Activated naive CD4-positive, alpha-beta T cell treated with anti-CD3 and anti-CD28 coated beads, Interleukin-2, amount 50 U/mL, for 24 hours (primary cell): ENCODE measurements around the gene BRIX1.
A peak's percentile ranks its signal among the peaks of the same experiment; 100 is the strongest.
"Not testable (repeated sequence)": the region's sequence is repeated elsewhere in the genome, so short reads cannot be mapped to it uniquely, and the experiment has no call there.

ENCODE experiments used
- H3K27ac Mint-ChIP-seq: one replicate; pipeline ENCODE4 v1.8.0; 2021; ENCODE audit warnings: mild to moderate bottlenecking, mixed read lengths
- H3K27me3 Mint-ChIP-seq: one replicate; pipeline ENCODE4 v1.8.0; 2021; ENCODE audit warnings: mixed read lengths
- H3K36me3 Mint-ChIP-seq: one replicate; pipeline ENCODE4 v1.8.0; 2021; ENCODE audit warnings: mixed read lengths
- H3K4me1 Mint-ChIP-seq: one replicate; pipeline ENCODE4 v1.8.0; 2021; ENCODE audit warnings: mixed read lengths
- H3K4me3 Mint-ChIP-seq: one replicate; pipeline ENCODE4 v1.8.0; 2021; ENCODE audit warnings: mild to moderate bottlenecking, mixed read lengths
- H3K9me3 Mint-ChIP-seq: one replicate; pipeline ENCODE4 v1.8.0; 2021; ENCODE audit warnings: mixed read lengths

Gene BRIX1

DNA sequence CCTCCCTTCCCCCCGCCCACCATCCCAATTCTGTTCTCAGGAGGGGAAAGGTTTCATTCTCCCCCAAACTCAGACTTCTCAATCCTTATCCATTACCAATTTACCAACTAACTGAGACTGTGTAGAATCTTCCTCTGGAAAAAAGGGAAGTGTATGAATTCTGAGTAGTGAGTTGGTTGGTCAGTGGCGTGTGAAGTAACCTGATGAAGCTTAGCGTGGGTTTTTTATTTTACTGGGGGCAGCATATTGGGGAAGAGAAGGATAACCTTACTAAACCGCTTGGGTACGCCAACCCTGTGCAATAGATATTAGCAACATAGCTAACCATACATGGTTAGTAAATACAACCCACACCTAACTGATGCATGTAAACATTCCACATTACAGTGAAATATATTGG is 12.8 kb downstream of the BRIX1 start:
- Mint-ChIP-seq H3K4me1 (peaks cover 38% of the 10 kb centered on the region), H3K36me3 (peaks cover 19% of the 10 kb centered on the region), H3K4me3 (peak overlapping the region; percentile 19), H3K27me3 (no peaks in the 10 kb centered on the region), H3K9me3 (no peaks in the 10 kb centered on the region), H3K27ac (no peak overlapping the region)

DNA sequence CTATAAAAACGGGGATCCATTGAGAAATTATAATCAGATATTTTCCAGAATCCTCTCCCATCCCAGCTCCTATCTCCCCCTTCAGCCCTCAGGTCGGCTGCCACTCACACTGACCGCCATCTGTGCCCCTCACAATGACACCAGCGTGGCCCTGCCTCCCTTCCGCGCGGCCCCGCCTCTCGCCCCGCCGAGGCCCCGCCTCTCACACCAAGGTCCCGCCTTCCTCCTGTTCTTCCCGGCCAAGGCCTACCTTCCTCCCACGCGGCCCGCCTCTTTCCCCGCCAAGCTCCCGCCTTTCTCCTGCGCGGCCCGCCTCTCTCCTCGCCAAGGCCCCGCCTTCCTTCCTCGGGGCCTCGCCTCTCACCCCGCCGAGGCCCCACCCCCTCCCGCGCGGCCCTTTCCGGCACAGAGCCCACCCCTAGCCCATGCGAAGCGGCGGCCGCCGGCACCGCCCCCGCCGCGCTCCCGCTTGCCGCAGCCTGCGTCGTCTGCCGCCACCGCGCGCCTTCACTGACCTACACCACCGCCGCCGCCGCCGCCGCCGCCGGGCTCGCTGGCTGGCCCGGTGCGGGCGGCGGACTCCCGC is 13.7 kb downstream of the BRIX1 start, which contains the start of gene DNAJC21:
Gene DNAJC21 (plus strand): TSS at position 426 of the 586 bp plus-strand sequence. CDS start 261 bp downstream, outside the sequence.
- Mint-ChIP-seq H3K27me3 (no peaks in the 10 kb centered on the region), H3K9me3 (no peaks in the 10 kb centered on the region), H3K27ac (peak within 1 kb of the TSS; percentile 98), H3K4me3 (peak within 1 kb of the TSS; percentile 98), H3K4me1 (peaks cover 36% of the 10 kb centered on the region), H3K36me3 (peaks cover 18% of the 10 kb centered on the region)

DNA sequence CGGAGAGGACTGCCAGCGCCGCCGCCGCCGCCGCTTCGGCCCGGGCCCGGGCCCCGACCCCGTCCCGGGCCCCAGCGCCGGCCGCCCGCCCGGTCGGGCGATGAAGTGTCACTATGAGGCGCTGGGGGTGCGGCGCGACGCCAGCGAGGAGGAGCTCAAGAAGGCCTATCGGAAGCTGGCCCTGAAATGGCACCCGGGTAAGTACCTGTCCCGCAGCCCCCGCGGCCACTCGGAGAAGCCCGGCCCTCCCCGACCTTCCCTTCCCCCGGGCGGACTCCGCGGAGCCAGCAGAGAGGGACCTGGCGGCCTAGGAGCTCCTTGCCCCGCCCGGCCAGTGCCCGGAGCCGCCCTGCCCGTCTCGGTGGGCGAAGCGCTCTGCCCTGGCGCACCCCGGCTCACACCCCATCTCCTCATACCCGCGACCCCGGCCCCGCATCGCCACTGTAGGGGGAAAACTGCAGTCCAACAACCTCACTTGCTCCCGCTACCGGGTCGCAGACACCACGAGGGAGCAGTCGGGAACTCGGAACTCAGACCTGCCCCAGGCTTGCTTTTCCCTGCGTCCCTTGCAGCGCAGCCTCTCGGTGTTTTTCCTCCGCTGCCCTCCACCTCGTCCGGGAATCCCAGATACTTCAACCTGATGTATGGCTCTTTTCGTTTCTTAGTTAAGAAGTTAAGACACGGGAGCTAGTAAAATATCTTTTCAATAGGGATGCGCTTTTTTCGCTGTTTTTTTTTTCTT is 14.4 kb downstream of the BRIX1 start:
- peaks cover 16% of the 10 kb centered on the region for H3K36me3 Mint-ChIP-seq
- H3K4me3 Mint-ChIP-seq = peak overlapping the region; percentile 98
- no peaks in the 10 kb centered on the region for H3K9me3 Mint-ChIP-seq
- H3K27ac Mint-ChIP-seq = peak overlapping the region; percentile 98
- peaks cover 34% of the 10 kb centered on the region for H3K4me1 Mint-ChIP-seq
- no peaks in the 10 kb centered on the region for H3K27me3 Mint-ChIP-seq

DNA sequence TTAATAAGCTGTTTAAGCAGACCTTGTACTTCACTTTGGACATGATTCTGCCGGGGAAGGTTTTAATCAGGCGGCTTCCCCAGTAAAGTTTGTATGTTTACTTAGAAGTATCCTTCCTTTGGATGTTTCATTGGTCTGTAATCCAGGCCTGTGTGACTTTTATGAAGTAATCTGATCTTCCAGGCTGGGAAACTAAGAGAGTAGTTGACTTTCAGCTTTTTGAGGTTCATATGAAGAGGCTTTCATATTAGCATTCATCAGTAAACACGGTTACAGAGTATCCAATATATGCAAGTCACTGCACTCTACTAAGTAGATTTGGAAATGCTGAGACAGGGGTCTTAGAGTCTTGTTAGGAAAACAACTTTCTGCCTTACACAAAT is 14.9 kb downstream of the BRIX1 start:
- H3K4me3 Mint-ChIP-seq = peak overlapping the region; percentile 98
- no peaks in the 10 kb centered on the region for H3K9me3 Mint-ChIP-seq
- H3K27me3 Mint-ChIP-seq = no peaks in the 10 kb centered on the region
- peak overlapping the region; percentile 98 for H3K27ac Mint-ChIP-seq
- peaks cover 14% of the 10 kb centered on the region for H3K36me3 Mint-ChIP-seq
- peaks cover 33% of the 10 kb centered on the region for H3K4me1 Mint-ChIP-seq

DNA sequence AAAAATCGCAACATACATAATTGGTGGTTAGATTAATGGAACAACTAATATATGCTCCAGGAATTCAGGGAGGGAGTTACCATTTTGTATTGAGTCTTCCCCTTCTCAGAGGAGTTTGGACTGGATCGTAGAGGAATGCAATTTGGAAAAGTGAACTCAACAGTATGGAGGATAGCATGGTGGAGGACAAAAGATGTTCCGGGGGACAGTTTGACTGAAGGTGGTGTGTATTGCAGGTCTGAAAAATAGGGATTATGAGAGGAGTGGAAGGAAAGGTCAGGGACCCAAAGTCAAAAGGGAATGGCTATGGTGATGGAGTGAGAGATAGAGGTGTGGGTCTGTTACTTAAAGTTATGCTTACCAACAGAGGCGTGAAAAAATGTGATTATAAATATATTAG is 15.4 kb downstream of the BRIX1 start:
- H3K36me3 Mint-ChIP-seq = peaks cover 13% of the 10 kb centered on the region
- no peaks in the 10 kb centered on the region for H3K27me3 Mint-ChIP-seq
- no peaks in the 10 kb centered on the region for H3K9me3 Mint-ChIP-seq
- peak overlapping the region; percentile 98 for H3K4me3 Mint-ChIP-seq
- peaks cover 33% of the 10 kb centered on the region for H3K4me1 Mint-ChIP-seq
- peak overlapping the region; percentile 98 for H3K27ac Mint-ChIP-seq

DNA sequence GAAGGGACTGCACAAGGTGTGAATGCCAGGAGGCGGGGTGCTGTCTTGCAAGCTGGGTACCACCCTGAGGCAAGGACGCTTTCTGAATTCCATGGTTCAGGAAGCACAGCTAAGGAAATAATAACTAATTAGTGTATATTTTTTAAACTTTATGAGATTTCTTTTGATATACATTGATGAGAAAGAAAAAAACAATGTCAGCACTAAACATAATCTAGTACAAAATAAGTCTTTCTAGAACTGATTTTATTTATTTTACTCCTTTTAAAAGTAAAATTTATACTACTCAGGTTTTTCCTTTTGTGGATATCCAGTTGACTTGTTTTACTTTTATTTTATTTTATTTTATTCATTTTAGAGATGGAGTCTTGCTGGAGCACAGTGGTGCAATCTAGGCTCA is 17.4 kb downstream of the BRIX1 start:
- H3K27ac Mint-ChIP-seq = no peak overlapping the region
- H3K9me3 Mint-ChIP-seq = no peaks in the 10 kb centered on the region
- H3K4me3 Mint-ChIP-seq = no peak overlapping the region
- peaks cover 17% of the 10 kb centered on the region for H3K36me3 Mint-ChIP-seq
- peaks cover 33% of the 10 kb centered on the region for H3K4me1 Mint-ChIP-seq
- no peaks in the 10 kb centered on the region for H3K27me3 Mint-ChIP-seq

DNA sequence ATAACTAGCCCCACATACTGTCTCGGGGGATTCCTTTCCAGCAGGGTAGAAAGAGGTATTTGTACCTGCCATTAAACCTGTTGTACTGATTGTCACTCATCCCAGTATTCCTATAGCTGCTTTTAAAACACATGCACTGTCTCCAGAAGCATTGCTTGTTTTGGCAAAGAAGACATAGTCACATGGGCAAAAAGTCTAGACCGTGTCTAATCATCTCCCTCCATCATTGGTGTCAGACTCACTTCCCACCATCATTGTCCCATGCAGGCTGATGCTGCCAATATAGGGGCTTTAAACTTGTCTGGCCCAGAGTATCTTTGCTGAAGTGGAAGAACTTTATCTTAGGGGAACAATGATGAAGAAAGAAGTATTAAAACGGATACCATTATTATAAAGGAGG is 26.4 kb downstream of the BRIX1 start:
- no peaks in the 10 kb centered on the region for H3K27me3 Mint-ChIP-seq
- no peak overlapping the region for H3K27ac Mint-ChIP-seq
- H3K9me3 Mint-ChIP-seq = no peaks in the 10 kb centered on the region
- H3K4me1 Mint-ChIP-seq = no peaks in the 10 kb centered on the region
- H3K36me3 Mint-ChIP-seq = peaks cover 30% of the 10 kb centered on the region
- H3K4me3 Mint-ChIP-seq = no peak overlapping the region

DNA sequence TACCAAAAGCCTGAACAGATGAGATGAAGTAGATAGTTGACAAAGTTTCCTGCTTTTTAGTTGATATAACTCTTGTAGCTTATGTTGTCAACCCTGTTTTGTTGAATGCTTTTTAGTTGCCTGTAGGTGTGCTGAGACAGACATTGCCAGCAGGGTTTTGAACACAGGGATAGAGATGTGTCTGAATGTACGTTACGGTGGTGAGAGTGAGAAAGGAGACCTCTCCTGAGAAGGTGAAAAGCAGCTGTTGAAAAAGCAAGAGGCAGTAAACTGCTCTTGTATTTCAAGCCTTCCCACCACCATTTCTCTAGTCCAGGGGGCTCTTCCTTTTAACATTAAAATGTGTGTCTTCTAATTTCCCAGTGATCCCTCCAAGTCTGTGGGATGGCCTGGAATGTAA is 28.5 kb downstream of the BRIX1 start:
- Mint-ChIP-seq H3K9me3 (no peaks in the 10 kb centered on the region), H3K4me1 (no peaks in the 10 kb centered on the region), H3K27me3 (no peaks in the 10 kb centered on the region), H3K27ac (no peak overlapping the region), H3K36me3 (peaks cover 21% of the 10 kb centered on the region), H3K4me3 (no peak overlapping the region)

DNA sequence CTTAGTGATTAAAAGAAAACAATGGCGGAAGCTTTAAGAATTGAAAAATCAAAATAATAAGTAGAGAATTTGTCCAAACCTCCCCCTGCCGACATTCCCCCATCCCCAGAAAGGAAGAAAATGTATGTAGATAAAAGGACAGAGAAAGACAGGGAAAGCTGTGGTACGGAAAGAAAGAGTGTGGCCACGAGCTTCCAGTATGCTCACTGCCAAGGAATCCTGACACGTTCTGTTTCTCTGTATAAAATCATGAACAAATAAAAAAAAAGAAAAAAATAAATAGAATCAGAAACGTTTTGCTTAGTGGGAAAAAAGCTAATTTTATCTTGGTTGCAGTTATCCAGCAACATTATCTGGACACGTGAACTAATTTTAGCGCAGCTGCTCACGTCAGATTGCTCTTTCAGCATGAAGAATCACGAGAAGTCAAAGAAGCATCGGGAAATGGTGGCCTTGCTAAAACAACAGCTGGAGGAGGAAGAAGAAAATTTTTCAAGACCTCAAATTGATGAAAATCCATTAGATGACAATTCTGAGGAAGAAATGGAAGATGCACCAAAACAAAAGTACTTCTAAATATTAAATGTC is 29.0 kb downstream of the BRIX1 start:
- Mint-ChIP-seq H3K27ac (no peak overlapping the region), H3K36me3 (peaks cover 23% of the 10 kb centered on the region), H3K4me3 (no peak overlapping the region), H3K4me1 (no peaks in the 10 kb centered on the region), H3K9me3 (no peaks in the 10 kb centered on the region), H3K27me3 (no peaks in the 10 kb centered on the region)

DNA sequence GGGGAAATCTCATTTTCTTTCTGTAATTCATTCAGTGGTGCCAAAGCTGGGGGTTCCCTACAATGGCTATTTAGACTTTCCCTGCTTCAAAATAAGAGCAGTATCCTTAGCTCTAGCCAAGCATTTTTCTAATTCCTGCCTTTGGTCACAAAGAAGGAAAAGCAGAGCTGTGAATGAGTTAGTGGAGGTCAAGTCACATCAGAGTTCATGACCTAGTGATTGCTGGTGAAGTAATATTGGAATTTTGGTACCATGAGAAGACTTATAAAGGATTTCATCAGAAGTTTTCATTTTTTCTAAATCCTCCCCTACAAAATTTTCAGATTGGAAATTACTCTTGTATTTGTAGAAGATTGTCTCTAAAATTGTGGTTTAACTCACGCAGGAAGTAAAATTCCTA is 41.8 kb downstream of the BRIX1 start:
- peaks cover 12% of the 10 kb centered on the region for H3K36me3 Mint-ChIP-seq
- H3K9me3 Mint-ChIP-seq = no peaks in the 10 kb centered on the region
- H3K27ac Mint-ChIP-seq = no peak overlapping the region
- no peaks in the 10 kb centered on the region for H3K27me3 Mint-ChIP-seq
- no peak overlapping the region for H3K4me3 Mint-ChIP-seq
- H3K4me1 Mint-ChIP-seq = peaks cover 17% of the 10 kb centered on the region

DNA sequence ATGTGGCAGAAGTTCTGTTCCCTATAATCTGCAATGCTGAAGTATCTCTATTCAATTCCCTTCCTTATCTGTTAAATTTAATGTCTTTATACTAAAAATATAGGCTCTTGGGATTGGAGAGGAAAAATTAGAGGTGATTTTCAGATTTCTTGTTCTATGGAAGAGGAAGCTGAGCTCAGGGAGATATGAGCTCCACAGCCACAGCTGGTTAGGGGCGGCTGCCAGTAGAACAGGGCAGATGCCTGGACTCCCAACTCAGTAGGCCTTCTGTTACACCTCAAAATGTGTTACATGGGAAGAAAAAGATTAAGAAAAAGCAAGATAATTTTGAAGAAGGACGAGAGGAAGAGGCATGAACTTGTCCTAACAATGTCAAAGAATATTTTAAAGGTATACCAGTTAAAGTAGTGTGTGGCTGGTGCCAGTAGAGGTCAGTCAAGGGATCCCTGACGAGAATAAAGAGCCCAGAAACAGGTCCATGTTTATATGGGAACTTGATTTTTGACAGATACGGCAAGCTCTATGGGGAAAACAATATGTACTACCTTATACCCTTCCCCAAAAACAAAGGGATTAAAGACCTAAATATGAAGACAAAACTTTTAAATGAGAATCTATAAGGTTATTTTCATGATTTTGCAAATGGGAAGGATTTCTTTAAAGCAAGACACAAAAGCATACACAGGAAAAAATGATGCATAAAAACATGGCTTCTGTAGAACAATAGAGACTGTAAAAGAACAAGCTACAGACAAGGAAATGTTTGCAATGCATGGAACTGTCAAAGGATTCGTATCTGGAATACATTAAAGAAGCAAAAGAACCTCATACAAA is 42.6 kb downstream of the BRIX1 start:
- H3K36me3 Mint-ChIP-seq = peaks cover 11% of the 10 kb centered on the region
- no peak overlapping the region for H3K4me3 Mint-ChIP-seq
- no peaks in the 10 kb centered on the region for H3K9me3 Mint-ChIP-seq
- no peaks in the 10 kb centered on the region for H3K27me3 Mint-ChIP-seq
- no peak overlapping the region for H3K27ac Mint-ChIP-seq
- peaks cover 17% of the 10 kb centered on the region for H3K4me1 Mint-ChIP-seq

DNA sequence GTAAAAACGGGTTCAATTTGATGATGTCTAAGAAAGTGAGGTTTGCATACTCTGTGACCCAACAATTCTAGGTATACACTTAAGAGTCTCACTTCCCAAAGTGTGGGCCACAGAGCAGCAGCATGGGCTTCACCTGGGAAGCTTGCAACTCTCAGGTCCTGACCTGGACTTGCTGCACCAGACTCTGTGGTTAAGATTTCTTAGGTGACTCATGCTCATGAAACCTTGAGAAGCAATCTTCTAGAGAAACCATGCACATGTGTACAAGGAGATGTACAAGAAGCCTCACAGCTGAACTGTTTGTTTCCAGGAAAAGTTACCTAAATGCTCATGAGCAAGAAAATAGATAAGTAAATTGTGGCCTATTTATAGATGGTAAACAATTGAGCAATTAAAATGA is 43.8 kb downstream of the BRIX1 start:
- H3K27me3 Mint-ChIP-seq = no peaks in the 10 kb centered on the region
- peaks cover 9% of the 10 kb centered on the region for H3K36me3 Mint-ChIP-seq
- no peak overlapping the region for H3K4me3 Mint-ChIP-seq
- no peak overlapping the region for H3K27ac Mint-ChIP-seq
- H3K9me3 Mint-ChIP-seq = no peaks in the 10 kb centered on the region
- peaks cover 17% of the 10 kb centered on the region for H3K4me1 Mint-ChIP-seq

DNA sequence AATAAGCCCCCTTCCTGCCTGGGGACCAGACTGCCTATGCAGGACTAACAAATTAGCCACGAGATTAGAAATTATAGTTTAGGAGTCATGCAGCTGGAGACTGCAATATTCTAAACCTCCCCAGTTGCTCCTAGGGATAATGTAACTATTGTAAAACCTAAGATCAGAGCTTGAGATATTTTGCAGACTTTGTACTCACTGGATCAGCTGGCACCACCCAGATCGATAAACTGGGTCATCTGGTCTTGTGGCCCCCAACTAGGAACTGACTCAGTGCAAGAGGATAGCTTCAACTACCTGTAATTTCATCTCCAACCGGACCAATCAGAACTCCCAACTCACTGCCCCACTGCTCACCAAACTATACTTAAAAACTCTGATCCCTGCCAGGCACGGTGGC is 52.0 kb downstream of the BRIX1 start:
- Mint-ChIP-seq H3K9me3 (peaks cover 13% of the 10 kb centered on the region), H3K4me3 (no peak overlapping the region), H3K27me3 (no peaks in the 10 kb centered on the region), H3K36me3 (peaks cover 12% of the 10 kb centered on the region), H3K27ac (no peak overlapping the region), H3K4me1 (no peaks in the 10 kb centered on the region)

DNA sequence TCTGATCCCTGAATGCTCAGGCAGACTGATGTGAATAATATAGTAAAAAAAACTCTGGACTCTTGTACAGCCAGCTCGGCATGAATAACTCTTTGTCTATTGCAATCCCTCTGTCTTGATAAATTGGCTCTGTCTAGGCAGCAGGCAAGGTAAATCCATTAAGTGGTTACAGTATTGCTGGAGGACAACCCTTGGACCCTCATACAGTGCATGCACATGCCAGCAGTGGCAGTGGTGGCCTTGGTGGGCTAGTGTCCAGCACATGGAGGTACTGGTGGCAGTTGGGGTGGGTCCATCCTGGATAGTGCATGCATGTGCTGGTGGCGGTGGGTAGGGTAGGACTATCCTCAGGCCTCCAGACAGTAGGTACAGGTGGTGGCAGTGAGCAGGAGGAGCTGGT is 52.7 kb downstream of the BRIX1 start:
- Mint-ChIP-seq H3K27me3 (no peaks in the 10 kb centered on the region), H3K36me3 (peaks cover 12% of the 10 kb centered on the region), H3K9me3 (peaks cover 13% of the 10 kb centered on the region), H3K4me3 (no peak overlapping the region), H3K27ac (no peak overlapping the region), H3K4me1 (no peaks in the 10 kb centered on the region)

DNA sequence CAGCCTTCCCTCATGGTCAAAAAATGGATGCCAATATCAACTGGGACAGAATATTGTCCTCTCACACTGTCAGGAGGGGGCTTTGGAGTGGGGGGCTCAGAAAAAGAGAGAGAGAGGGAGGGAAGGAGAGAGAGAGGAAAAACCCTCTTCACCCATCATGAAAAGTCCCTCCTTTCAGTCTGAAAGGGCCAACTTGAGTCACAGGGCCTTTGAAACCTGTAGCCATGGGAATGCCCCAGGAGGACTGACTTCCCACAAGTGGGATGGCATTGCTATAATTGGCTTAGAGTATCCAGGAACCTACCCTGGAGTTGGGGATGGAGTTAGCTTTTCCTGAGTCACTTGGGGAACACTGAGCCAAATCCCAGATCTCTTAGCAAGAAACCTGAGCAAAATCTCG is 55.0 kb downstream of the BRIX1 start:
- no peaks in the 10 kb centered on the region for H3K4me1 Mint-ChIP-seq
- peaks cover 13% of the 10 kb centered on the region for H3K36me3 Mint-ChIP-seq
- no peak overlapping the region for H3K27ac Mint-ChIP-seq
- H3K27me3 Mint-ChIP-seq = no peaks in the 10 kb centered on the region
- H3K9me3 Mint-ChIP-seq = peaks cover 13% of the 10 kb centered on the region
- no peak overlapping the region for H3K4me3 Mint-ChIP-seq

DNA sequence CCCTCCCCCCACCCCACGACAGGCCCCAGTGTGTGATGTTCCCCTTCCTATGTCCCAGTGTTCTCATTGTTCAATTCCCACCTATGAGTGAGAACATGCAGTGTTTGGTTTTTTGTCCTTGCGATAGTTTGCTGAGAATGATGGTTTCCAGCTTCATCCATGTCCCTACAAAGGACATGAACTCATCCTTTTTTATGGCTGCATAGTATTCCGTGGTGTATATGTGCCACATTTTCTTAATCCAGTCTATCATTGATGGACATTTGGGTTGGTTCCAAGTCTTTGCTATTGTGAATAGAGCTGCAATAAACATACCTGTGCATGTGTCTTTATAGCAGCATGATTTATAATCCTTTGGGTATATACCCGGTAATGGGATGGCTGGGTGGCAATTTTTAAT is 56.1 kb downstream of the BRIX1 start:
- not testable (repeated sequence) for H3K9me3 Mint-ChIP-seq, H3K4me1 Mint-ChIP-seq, H3K4me3 Mint-ChIP-seq, H3K27ac Mint-ChIP-seq, H3K27me3 Mint-ChIP-seq, H3K36me3 Mint-ChIP-seq
